GM12892 (cell line): ENCODE data around the gene HMGA1.

Experiments used
- POLR2A ChIP-seq: IDR thresholded peaks from 2 replicates; pipeline ENCODE4 v1.6.1; 2011; ENCODE audit warnings: low read depth, low read length, control low read depth
- POLR2AphosphoS5 ChIP-seq: IDR thresholded peaks from 2 replicates; pipeline ENCODE4 v1.6.1; 2011; ENCODE audit warnings: low read depth, low read length, control low read depth
- TAF1 ChIP-seq: IDR thresholded peaks from 2 replicates; pipeline ENCODE4 v1.6.1; 2011; ENCODE audit warnings: low read depth, mild to moderate bottlenecking, control low read depth, low read length, borderline replicate concordance

- TF ChIP-seq POLR2AphosphoS5, result no peak
- TF ChIP-seq POLR2A, result no peak
- TF ChIP-seq TAF1, result no peak
These were observed 51.9 kb downstream of the HMGA1 start for GRCh38 chr6:34288581-34288980.
